GM10266 (cell line): ENCODE results near the gene ACOX1.

Experiments
- DNase-seq: peaks from one replicate; pipeline ENCODE4 v3.0.0; 2012; ENCODE audit errors: extremely low spot score
- TF ChIP-seq, protein P1 (sequence below): IDR thresholded peaks from 2 replicates; pipeline ENCODE4 v1.5.1; 2012; ENCODE audit warnings: mild to moderate bottlenecking, low read depth; ENCODE audit not compliant: control insufficient read depth, insufficient read depth; ENCODE audit errors: missing control alignments

Gene ACOX1

GRCh38 chr17:75898791-75899190 lies 80.2 kb downstream of the ACOX1 start:
- TF ChIP-seq, protein P1, sequence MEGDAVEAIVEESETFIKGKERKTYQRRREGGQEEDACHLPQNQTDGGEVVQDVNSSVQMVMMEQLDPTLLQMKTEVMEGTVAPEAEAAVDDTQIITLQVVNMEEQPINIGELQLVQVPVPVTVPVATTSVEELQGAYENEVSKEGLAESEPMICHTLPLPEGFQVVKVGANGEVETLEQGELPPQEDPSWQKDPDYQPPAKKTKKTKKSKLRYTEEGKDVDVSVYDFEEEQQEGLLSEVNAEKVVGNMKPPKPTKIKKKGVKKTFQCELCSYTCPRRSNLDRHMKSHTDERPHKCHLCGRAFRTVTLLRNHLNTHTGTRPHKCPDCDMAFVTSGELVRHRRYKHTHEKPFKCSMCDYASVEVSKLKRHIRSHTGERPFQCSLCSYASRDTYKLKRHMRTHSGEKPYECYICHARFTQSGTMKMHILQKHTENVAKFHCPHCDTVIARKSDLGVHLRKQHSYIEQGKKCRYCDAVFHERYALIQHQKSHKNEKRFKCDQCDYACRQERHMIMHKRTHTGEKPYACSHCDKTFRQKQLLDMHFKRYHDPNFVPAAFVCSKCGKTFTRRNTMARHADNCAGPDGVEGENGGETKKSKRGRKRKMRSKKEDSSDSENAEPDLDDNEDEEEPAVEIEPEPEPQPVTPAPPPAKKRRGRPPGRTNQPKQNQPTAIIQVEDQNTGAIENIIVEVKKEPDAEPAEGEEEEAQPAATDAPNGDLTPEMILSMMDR, result no peak
- no peak for DNase-seq

DNA sequence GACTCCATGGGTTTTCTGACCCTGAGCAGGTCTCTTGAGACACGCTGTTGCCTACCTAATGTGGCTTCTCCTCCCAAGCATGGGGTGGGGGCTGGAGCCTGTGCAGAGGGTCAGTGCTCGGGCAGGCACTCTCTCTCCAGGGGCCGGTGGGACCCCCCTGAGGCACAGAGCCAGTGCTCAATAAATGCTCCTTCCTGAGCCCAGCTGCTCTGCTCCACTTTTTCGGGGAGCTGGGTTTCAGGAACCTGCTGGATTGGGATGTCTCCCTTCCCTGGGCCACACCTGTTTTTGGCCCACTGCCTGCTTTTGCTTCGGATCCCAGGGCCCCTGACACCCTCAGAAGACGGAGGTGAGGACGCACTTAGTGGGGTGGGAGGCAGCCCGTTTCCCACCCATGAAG lies 80.9 kb downstream of the ACOX1 start:
- TF ChIP-seq, protein P1, result no peak
- DNase-seq, result no peak

DNA sequence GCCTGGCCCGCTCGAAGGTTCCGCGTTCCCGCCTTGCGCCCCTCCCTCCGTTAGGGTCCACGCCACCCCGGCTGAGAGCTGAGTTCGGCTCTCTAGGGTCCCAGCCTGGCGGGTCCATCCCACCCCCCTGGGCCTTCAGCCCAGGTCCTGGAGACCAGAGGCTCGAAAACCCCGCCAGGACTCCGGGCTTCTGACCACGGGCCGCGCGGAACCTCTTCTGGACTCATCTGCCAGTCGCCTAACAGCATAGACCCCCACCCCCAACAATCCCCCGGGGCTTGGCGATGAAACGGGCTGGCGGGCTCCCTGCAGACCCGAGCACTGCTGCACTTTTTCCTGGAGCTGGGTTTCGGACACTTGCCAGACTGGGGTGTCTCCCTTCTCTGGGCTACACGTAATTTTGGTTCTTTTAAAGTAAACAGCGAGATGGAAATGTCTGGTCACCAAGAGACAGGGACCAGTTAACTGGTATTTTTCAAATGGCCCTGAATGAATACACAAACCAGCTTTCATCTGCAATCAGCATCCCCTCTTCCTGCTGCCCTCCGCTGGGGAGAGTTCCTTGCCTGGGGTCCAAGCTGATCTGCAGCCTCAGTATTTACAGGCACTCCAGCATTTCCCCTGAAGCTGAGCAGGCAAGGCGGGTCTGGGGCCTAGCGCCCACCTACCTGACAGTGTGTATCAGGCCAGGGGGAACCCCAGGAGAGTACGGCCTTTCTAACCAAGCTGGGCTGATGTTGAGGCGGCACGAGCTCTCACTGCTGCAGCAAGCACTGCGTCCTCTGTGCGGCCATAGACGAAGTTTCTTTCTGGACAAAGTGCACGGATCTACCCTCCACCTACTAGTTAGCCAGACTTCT lies 81.6 kb downstream of the ACOX1 start:
- TF ChIP-seq, protein P1, result no peak
- no peak for DNase-seq

- DNase-seq, result peak; percentile 96
- TF ChIP-seq, protein P1, result peak; percentile 66
These were observed 82.4 kb downstream of the ACOX1 start, which contains the start of gene TRIM65 for GRCh38 chr17:75896415-75897159. Gene TRIM65 (minus strand): TSS chr17:75896951. CDS start chr17:75896937, 14 bp downstream.

DNA sequence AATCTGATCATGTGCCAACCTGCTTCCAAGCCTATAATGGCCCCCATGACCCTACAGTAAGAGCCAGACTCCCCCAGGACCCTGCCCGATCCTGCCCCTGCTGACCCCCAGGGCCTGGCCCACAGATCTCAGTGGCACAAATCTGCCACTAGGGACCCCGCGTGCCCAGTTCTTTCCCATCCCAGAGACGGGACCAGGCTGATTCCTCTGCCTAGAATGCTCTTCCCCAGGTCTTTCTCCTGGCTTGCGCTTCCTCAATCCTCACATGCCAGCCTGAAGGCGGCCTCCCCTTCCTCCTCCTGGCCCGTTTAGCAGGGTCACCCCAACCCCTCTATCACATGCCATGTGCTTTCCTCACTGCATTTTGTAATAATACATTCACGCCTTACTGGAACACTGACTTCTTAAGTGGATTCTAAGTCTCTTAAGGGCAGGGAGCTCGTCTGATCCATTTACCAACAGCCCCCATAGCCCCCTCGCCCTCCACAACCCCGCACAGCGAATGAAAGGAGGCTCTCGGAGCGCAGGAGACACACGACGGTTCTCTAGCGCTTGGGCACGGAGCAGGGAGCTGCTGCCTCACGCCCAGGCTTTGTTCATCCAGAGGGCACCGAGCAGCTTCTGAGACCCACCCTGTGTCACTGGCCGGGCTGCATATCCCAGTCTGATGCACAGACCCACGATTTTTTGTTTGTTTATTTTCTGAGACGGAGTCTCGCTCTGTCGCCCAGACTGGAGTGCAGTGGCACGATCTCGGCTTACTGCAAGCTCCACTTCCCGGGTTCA lies 83.4 kb downstream of the ACOX1 start:
- TF ChIP-seq, protein P1, result peak; percentile 41
- no peak for DNase-seq

DNA sequence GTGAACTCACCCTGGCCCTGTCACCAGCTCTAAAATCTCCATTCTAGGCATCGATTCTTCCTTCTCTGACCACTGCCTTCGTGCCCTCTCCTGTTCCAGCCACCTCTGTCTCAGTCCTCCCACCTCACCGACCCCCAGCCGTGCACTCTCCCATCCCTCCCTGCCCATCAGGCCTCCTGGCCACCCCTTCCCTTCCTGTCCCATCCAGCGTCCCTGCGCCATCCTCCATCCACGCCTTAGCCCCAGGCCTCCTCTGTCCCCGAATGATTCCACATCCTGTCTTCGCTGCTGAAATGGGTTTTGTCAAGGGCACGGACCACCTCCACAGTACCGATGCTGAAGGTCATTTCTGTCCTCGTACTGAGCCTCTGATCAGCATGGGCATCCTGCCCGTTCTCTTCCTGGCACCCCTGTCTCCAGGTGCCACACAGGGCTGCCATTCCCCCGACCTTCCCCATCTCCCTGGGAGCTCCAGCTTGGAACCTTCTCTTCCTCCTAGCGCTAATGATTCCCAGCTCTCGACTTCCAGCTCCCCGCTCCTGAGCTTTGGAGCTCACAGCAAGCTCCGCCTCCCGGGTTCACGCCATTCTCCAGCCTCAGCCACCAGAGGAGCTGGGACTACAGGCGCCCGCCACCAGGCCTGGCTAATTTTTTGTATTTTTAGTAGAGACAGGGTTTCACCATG lies 84.8 kb downstream of the ACOX1 start:
- TF ChIP-seq, protein P1, result no peak
- no peak for DNase-seq
